Stimulated activated CD4-positive, alpha-beta T cell treated with anti-CD3 and anti-CD28 coated beads, Interleukin-4, amount 100 ng/mL, for 1 hour (primary cell): Measurements from ENCODE around the gene BCKDHB.

Source experiments
- DNase-seq: peaks from one replicate; pipeline ENCODE4 v3.0.0-alpha.2; 2020

The BCKDHB gene

GRCh38 chr6:80338201-80338836 lies 231.8 kb downstream of the BCKDHB start:
- DNase-seq = peak; percentile 76

DNA sequence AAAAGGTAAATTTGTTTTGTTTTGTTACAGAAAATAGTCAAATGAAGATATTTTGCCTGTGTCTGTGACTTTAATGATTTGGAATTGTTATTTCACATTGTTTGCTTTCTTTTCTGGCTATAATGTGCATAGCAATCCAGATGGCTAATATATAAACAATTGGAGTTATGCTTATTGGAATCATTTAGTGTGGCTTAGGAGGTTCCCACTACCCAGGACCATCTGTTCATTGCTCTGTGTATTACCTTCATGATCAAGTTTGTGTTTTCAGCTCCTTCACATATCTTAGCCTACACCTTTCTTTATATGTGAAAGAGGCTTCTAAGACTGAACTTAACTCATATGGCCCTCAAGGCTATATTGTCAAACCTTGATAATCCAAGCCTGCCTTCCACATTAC lies 232.9 kb downstream of the BCKDHB start:
- no peak for DNase-seq

DNA sequence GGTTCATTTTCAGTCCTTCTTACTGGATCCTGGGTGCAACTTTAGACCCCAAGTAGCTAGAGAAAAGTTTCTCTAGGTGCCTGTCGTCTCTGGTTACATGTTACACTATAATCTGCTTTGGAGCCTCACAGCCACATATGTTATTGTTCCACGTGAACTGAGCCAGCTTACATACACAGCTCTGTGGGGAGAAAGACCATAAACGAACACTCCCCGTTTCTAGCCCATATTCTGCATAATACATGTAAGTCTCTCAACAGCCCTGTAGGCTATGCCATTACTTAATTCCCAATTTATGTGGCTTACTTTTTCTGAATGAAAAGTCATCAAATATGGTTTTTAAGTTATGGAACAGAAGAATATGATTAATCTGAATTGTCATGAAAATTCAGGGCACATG lies 233.8 kb downstream of the BCKDHB start:
- no peak for DNase-seq

GRCh38 chr6:80340686-80341085 lies 234.2 kb downstream of the BCKDHB start:
- DNase-seq = no peak

DNA sequence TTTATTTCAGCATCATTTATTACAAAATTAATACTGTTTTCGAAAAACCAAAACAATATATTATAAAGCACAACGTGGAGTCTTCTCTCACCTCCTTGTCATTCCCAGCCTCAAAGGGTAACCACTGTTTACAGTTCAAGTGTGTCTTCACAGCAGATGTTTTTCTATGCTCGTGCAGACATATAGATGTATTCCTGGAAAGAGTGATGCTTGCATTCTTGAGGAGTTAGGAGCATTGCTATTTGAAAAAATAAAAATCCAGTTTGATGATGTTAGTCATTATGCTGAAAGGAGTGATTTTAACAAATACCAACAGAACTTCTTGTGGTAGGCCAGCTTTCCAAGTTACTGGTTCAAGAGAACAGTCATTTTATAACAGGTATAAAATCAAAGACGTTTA lies 234.9 kb downstream of the BCKDHB start:
- no peak for DNase-seq

DNA sequence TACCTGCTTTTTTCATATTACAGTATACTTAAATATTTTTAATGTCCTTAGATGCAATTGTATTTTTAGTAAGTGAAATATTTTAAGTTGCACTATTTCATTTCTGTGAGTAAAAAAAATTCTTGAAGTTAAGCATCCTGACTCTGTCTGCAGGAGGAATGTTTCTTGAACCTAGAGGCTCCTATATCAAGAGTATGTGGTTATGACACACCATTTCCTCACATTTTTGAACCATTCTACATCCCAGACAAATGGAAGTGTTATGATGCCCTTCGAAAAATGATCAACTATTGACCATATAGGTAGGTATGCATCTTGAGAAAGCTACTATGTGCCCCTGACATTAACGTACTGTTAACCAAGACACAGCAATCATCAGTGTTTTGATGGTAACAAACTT lies 237.0 kb downstream of the BCKDHB start:
- DNase-seq = no peak

DNA sequence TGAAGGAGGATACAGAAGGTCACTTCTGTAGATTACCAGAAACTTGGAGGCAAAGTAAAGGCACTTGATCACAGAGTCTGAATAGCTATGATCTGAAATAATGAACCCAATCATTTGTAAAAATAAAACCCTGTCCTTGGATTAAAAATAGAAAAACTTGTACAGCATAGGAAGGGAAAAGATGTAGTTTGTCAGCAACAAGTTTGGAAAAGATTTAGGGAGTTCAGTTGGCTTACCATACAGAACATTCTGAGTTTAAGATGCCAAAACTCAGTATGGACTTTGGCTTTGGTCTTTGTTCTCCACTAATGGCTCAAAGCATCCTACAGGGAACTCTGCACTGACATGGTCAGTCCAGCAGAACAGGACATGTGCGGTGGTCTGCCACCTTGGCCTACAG lies 240.6 kb downstream of the BCKDHB start:
- no peak for DNase-seq

DNA sequence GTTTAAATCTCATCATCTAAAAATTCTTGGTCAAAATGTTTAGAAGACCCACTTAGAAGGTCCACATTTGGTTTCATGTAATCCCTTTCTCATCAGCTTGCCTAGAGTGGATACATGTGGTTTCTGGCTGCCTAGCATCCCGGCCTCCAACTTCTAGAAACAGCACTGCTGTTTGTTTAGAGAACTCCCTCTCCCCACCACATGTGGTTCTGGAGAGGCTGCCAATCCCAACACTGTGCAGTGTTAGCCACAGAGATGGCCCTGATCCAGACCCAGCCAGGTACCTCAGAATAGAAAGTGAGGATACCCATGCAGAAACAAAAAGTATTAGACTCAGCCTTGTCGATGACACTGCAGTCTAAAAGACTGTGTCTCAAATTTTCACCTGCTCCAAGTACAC lies 241.8 kb downstream of the BCKDHB start:
- no peak for DNase-seq

DNA sequence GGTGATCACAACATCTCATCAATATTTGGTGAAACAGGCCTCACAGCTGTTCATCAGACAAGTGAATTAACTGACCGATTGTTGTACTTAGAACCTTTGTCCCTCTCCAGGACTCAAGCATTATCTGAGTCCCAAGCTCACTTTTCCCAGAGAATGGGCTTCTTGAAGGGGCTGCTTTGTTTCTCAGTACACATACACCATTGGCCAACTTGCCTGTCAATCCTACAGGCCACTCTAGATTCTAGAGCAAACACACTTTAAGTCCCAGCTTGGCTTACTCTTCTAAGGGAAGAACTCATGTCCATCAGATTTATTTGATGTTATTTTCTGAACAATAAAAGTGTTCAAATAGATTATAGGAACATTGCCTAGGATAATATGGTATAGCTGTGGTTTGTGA lies 249.5 kb downstream of the BCKDHB start:
- DNase-seq = no peak

- no peak for DNase-seq
These were observed 250.1 kb downstream of the BCKDHB start for GRCh38 chr6:80356545-80356944.

DNA sequence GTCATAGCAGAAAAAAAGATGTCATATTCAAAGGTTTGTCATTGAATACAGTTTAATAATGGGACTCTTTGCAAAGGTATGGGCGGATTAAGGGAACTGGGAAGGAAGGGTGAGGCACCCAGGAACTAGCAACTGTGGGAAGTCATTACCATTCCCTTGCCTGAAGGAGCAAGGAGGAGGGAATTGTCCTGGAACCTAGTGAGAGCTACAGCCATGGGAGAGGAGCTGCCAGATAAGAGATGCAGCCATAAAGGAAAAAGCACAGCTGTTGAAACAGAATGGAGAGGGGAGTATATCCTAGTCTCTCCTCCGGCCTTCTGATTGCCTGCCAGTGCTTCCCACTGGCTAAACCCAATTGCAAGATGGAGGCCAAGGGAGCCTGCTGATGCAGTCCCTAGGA lies 250.6 kb downstream of the BCKDHB start:
- no peak for DNase-seq

GRCh38 chr6:80357674-80358073 lies 251.2 kb downstream of the BCKDHB start:
- DNase-seq = no peak

DNA sequence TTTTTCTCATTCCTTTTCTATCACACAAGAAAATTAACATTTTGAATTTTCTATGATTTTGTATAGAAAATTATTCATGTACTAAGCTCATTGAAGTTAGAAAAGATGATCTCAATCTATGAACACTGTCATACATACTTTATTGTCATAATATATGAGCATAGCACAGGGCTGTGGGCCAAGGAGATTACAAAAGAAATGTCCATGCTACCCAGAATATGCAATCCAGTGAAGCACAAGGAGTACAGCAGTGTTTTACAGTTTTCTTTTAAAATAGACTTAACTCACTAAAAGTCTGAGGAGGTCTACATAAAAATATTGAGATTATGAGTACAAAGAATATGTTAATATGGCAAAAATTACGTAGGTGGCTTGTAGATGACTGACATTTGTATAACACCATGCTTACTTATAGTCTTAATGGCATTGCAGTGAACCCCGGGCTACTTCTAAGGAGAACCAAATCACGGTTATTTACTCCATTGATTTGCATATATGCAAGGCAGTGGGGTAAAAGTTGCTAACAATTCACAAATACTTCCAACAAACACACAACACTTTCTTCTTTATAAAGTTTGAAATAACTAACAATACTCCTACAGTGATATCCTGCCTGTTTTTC lies 257.1 kb downstream of the BCKDHB start:
- DNase-seq = no peak

DNA sequence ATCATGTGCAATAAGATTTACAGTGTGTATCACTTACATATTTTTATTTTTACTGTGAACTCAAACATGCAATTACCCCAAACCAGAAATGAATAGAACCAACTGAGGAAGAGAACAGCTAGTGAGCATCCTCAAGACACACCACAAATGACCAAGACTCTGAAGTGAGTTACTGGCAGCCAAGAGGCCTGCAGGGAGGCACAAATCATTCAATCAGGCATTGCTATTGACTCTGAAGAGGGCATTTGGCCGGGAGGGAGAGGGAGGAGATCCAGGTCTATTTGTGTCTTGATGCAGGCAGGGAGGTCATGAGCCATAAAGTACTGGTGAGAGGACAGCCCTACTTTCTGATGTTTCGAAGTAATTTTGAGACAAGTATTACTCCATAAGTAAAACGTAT lies 257.7 kb downstream of the BCKDHB start:
- no peak for DNase-seq

- DNase-seq = no peak
These were observed 259.6 kb downstream of the BCKDHB start for GRCh38 chr6:80366051-80366450.

DNA sequence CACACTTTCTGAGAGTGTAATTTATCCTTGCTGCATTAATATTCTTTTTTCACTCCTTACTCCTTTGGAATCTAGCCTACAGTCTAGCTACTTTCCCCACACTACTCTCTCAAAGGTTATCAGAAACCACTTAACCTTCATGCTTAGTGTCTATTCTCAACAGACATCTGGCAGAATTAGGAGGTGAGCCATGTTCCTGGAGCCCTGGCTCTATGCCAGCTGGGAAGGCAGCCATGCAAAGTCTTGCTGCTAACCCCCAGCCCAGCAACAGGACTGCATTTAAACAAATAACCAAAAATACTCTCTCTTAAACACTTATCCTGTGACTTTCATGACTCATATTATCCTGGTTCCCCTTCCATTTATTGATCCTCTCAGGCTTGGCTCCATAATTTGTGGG lies 260.2 kb downstream of the BCKDHB start:
- no peak for DNase-seq

- DNase-seq = no peak
These were observed 269.9 kb downstream of the BCKDHB start for GRCh38 chr6:80376411-80376810.

- no peak for DNase-seq
These were observed 274.1 kb downstream of the BCKDHB start for GRCh38 chr6:80380566-80380965.

GRCh38 chr6:80382811-80383210 lies 276.3 kb downstream of the BCKDHB start:
- no peak for DNase-seq

GRCh38 chr6:80388507-80388906 lies 282.0 kb downstream of the BCKDHB start:
- no peak for DNase-seq
